GM19239 (cell line): ENCODE results near the gene HIC2.
"Not testable (repeated sequence)": the region's sequence is repeated elsewhere in the genome, so short reads cannot be mapped to it uniquely, and the experiment has no call there.

Source experiments
- DNase-seq: peaks from one replicate; pipeline ENCODE4 v3.0.0; 2011; ENCODE audit warnings: low spot score; ENCODE audit not compliant: insufficient read length
- FAIRE-seq: peaks from 2 replicates; lab custom pipeline; 2011; peaks lifted over from hg19 to GRCh38; lab: Jason Lieb, UNC

The HIC2 gene

DNA sequence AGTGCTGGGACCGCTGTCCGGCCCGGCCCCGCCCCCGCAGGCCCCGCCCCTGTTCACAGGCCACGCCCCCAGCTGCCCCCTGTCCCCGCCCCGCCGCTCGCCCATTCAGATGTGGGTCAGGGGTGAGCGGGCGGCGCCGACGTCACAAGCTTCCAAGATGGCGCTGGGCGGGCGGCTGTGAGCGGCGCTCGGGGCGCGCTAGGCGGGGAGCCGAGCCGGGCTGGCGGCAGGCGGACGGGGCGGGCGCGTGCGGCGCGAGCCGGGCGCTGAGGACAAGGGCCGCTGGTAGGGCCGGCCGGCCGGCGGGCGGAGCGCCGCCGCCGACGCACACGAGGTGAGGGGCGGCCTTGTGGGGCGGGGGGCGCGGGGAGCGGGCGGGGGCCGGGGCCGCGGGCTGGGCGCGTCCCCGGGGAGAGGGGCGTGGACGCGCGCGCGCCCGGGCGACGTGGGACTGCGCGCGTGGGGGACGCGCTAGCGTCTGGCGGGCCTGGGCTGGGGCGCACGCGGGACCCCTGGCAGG, at the start of gene HIC2:
HIC2 (plus strand) TSS at position 145 of the 520 bp plus-strand sequence. CDS start 25,461 bp downstream, outside the sequence.
- DNase-seq, FAIRE-seq: not testable (repeated sequence)

GRCh38 chr22:21368603-21369310, 48.4 kb upstream of the HIC2 start:
- not testable (repeated sequence) for DNase-seq, FAIRE-seq

DNA sequence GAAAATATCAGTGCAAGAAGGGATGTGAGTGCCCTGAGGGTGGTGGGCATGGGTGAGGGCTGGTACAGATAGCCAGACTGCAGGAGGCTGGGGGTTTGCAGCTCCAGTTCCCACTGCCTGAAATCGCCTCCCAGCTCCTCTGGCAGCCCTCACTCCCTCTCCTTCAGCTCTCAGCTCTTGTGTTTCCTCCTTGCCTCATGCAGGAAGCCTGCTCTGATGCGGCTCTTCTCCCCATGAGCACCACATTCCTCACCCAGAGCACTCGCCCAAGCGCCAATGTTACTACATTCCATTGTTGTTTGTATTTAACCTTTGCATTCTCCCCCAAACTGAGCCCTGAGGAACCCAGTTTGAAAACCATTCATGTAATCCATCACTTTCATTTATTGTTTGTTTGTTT, 41.3 kb upstream of the HIC2 start:
- FAIRE-seq, DNase-seq: not testable (repeated sequence)

- not testable (repeated sequence) for DNase-seq, FAIRE-seq
These were observed 33.3 kb upstream of the HIC2 start, which contains the start of gene RIMBP3B for GRCh38 chr22:21383701-21384467. RIMBP3B (plus strand) TSS chr22:21383751; CDS start chr22:21383859, 108 bp downstream.

DNA sequence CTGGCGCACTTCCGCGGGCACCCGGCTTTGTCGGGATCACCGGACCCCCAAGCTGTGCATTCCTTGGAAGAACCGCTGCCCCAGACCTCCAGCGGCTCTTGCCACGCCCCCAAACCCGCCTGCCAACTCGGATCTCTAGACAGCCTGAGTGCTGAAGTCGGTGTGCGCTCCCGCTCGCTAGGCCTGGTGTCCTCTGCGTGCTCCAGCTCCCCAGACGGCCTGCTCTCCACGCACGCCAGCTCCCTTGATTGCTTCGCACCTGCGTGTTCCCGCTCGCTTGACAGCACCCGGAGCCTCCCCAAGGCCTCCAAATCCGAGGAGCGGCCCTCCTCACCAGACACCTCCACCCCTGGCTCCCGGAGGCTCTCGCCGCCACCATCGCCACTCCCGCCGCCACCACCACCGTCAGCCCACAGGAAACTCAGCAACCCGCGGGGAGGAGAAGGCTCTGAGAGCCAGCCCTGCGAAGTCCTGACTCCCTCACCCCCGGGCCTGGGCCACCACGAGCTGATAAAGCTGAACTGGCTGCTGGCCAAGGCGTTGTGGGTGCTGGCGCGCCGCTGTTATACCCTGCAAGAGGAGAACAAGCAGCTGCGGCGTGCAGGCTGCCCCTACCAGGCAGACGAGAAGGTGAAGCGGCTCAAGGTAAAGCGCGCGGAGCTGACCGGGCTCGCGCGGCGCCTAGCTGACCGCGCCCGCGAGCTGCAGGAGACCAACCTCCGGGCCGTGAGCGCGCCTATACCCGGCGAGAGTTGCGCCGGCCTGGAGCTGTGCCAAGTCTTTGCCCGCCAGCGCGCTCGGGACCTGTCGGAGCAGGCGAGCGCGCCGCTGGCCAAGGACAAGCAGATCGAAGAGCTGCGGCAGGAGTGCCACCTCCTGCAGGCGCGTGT, 32.5 kb upstream of the HIC2 start:
- DNase-seq, FAIRE-seq: not testable (repeated sequence)

DNA sequence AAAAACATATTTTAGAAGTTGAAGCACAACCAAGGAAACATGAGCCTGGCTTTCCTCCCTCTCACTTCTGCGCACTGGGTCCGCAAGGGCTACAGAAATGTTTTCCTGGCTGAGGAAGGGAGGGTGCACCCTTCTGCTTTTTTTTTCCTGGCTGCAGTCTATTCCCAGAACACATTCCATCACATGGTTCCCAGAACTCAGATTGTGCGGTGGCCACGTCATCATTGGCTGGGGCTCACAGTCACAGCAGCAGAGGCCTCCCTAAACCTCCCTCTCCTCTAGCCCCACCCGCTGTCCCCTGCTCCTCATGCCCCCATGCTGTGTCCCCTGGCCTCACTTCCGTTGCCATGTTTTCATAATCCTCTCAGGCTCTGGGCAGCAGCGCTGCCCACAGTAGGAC, 27.7 kb upstream of the HIC2 start:
- FAIRE-seq, result not testable (repeated sequence)

DNA sequence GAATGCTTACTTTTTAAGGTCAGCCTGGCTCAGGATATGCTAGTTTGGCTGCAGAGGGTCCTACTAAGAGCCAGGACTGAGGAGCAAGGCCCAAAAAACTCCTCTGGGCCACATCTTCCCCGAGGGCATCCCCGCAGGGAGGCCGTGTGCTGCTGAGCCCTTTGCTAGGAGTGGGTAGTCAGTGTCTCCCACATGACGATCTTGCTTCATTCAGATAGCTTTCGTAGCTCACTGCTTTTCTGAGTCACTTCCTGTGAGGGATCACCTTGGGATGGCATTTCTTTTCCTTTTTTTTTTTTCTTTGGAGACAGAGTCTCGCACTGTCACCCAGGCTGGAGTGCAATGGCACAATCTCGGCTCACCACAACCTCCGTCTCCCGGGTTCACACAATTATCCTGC, 27.2 kb upstream of the HIC2 start:
- FAIRE-seq, DNase-seq: not testable (repeated sequence)

More for the DNA sequence above, 27.7 kb upstream of the HIC2 start:
- DNase-seq, result not testable (repeated sequence)

DNA sequence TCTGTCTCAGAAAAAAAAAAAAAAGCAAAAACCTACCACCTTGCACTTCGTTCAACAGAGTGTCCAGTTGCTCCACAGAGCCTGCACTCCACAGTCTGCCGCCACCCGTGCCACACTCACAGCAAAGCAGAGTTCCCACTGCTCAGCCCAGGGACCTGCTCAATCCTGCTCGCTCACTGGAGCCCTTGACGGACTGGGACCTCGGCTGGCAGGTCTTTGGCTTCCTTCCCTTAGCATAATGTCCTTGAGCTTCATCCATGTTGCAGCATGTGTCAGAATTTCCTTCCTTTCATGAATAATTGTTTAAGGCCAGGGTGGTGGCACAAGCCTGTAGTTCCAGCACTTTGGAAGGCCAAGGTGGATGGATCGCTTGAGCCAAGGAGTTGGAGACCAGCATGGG, 22.6 kb upstream of the HIC2 start:
- not testable (repeated sequence) for FAIRE-seq

DNA sequence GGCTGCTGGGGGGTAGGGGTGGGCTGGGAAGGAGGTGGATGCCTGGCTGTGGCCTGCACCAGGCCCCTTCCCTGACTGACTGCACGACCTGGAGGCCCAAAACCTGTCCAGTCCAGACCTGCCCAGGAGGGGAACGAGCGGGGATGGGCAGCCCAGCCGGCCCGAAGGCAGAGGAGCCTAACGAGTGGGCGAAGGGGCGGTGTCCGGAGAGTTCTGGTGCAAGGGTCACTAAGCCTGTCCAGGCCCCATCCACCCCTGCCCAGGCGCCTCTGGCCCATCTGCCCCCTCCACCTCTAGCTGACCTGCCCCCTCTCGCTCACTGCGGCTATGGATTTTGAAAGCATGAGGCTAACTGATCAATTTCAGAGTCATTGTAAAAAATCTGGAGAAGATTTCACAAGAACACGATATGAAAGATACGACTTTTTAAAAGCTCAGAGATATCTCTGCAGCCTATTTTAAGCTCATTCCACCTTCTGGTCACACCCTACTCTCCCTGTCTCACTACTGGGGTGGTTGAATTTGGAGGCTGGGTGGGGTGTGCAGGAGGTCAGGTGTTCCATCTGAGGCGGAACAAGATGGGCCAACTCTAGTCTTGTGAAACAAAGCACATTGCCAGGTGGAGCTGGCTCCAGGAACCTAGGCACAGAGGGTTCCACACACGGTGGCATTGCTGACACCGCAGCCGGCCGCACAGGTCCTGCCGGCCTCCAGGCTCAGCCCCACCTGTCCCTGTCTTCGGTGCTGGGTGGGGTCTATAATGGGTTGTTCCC, 15.8 kb upstream of the HIC2 start:
- not testable (repeated sequence) for FAIRE-seq, DNase-seq

More for the DNA sequence above, 22.6 kb upstream of the HIC2 start:
- DNase-seq, result not testable (repeated sequence)

DNA sequence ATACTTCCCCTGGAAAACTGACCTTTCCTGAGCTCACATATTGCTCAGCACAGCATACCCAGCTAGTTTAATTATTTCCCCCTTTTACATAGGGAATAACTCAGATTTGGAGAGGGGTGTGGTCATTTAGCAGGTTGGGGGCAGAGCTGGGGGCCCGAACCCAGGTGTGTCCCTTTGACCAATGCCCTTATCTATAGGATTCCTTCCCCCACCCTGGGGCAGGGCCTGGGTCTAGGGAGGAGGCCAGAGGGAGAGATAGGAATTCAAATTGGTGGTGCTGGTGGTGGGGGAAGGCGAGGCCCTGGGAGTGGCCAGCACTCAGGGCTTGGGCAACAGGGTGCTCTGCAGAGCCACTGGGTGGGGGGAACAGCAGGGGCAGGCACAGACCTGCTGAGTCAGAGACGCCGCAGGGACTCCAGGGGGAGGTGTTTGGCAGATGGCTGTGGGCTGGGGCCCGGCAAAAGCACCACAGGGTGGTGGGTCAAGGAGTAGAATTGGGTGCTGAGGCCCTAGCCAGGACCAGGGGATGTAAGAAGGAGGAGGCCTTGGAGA, 14.3 kb upstream of the HIC2 start:
- not testable (repeated sequence) for FAIRE-seq, DNase-seq

DNA sequence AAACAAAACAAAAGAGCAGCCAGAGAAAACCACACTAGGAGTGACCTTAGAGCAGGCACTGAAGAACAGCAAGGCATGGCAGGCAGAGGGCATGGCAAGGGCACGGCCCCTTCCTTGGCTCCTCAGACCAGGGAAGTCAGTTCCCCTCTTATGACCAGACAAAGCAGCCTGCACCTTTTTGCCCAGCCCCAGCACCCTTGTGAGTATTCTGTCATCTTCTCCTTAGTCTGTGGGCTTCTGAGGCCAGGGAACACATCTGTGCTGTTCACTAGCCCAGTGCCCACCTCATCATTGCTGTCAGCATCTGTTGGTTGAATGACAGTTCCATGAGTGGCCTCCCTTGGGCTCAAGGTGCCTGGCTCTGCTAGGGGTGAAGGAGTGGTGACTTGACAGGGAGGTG, 10.0 kb upstream of the HIC2 start:
- FAIRE-seq, DNase-seq: not testable (repeated sequence)

DNA sequence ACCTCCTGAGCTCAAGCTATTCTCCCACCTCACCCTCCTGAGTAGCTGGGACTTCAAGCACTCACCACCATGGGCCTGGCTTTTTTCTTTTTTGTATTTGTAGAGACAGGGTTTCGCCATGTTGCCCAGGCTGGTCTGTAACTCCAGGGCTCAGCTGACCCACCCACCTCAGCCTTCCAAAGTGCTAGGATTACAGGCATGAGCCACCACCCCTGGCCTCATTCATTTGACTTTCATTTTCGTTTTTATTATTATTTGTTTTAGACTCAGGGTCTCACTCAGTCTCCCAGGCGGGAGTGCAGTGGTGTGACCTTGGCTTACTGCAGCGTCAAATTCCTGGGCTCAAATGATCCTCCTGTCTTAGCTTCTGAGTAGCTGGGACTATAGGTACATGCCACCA, 9.4 kb upstream of the HIC2 start:
- FAIRE-seq, result not testable (repeated sequence)

DNA sequence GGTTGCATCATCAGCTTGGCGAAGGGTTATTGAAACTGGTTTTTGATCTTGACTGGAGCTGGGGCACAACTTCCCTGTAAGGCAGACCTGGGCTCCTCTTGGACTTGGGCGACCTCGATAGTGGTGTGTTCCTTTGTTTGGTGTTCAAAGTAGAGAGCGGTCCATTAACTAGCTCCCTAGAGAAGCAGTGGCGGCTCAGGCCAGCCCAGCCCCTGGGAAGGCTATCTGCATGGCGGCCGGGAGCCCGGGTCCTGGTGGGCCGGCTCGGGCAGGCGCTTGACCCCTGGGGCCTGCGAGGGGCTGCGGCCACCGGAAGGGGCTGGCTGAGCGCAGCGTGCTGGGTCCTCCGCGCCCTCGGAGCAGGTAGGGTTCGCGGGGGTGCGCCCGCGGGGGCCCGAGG, 796 bp upstream of the HIC2 start:
- DNase-seq, FAIRE-seq: not testable (repeated sequence)

More for the DNA sequence above, 9.4 kb upstream of the HIC2 start:
- DNase-seq, result not testable (repeated sequence)

DNA sequence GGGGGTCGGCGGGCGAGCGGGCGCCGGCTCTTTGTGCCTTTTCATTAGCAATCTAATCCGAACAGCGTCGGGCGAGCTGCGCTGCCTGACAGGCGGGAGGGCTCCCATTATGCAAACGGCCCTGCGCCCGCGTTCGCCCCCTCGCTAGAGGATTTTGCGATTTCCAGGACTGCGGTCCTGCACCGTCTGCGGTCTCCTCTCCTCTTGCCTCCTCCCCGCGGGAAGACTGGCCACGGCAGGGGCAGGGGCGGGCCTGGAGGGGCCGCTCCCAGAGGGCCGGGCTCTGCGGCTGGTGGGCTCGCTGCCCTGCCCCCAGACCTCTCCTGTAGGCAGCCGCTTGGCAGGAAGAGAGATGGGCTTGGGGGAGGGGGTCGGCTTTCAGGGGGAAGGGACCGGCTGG, 682 bp downstream of the HIC2 start:
- not testable (repeated sequence) for DNase-seq, FAIRE-seq

DNA sequence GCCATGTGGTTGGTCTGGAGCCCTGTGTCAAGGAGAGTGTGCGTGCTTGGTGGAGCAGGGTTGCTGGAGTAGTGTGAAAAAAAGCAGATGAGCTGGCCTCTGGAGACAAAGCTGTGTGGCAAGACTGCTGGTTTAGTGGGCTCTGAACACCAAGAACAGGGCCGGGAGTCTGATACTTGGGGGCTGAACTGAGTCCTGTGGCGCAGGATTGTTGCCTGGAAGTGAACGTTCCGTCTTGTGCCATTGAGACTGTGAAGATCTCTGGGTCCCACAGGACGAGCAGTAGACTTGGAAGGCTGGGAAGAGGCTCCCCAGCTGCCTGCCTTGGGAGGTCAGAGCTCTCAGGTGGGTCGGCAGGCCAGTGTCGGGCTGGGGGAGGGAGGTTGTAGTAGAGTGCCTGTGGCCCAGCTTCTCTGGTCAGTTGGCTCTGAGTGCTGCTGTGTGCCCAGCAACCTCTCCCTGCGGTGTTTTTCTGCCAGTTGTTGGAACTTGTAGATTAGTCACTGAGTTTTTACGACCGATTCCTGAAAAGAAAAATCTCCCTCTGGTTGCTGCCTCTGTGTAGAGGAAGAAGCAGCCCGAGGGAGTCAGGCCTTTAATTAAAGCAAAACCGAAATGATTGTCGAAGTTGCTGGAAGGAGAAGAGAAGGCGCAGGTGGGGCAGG, 1.9 kb downstream of the HIC2 start:
- not testable (repeated sequence) for DNase-seq, FAIRE-seq

GRCh38 chr22:21420180-21420763, 3.1 kb downstream of the HIC2 start:
- FAIRE-seq, DNase-seq: not testable (repeated sequence)

- not testable (repeated sequence) for FAIRE-seq, DNase-seq
These were observed 7.0 kb downstream of the HIC2 start for GRCh38 chr22:21424084-21424709.
